H9 (cell line): Measurements from ENCODE around the gene HYAL3. TPM values are rescaled to one million over a fixed set of nuclear protein-coding genes. Genes with fewer than 3 reads are reported as not detected.

Source experiments
- DNase-seq: peaks from one replicate; pipeline ENCODE4 v3.0.0-alpha.2; 2017
- H2AFZ ChIP-seq: one replicate; pipeline ENCODE4 v1.6.1; 2013; ENCODE audit warnings: mild to moderate bottlenecking, low read length, control low read depth, moderate library complexity
- H2AK5ac ChIP-seq: 2 replicates; pipeline ENCODE4 v1.6.1; 2013; ENCODE audit warnings: low read length, control low read depth, mixed read lengths; ENCODE audit not compliant: insufficient read length
- H2BK120ac ChIP-seq: one replicate; pipeline ENCODE4 v1.6.1; 2013; ENCODE audit warnings: low read depth, mild to moderate bottlenecking, low read length, control low read depth, inconsistent platforms; ENCODE audit not compliant: poor library complexity, severe bottlenecking
- H2BK12ac ChIP-seq: 2 replicates; pipeline ENCODE4 v1.6.1; 2013; ENCODE audit warnings: low read length, control low read depth, mixed read lengths, low read depth; ENCODE audit not compliant: insufficient read length
- H2BK15ac ChIP-seq: 2 replicates; pipeline ENCODE4 v1.6.1; 2013; ENCODE audit warnings: low read depth, low read length, control low read depth
- H2BK20ac ChIP-seq: one replicate; pipeline ENCODE4 v1.6.1; 2013; ENCODE audit warnings: low read depth, mild to moderate bottlenecking, low read length, control low read depth, inconsistent platforms; ENCODE audit not compliant: poor library complexity, severe bottlenecking
- H2BK5ac ChIP-seq: 2 replicates; pipeline ENCODE4 v1.6.1; 2013; ENCODE audit warnings: low read length, control low read depth, mixed read lengths; ENCODE audit not compliant: insufficient read length
- H3K14ac ChIP-seq: 2 replicates; pipeline ENCODE4 v1.6.1; 2013; ENCODE audit warnings: low read length, control low read depth; ENCODE audit not compliant: insufficient read depth
- H3K18ac ChIP-seq: 2 replicates; pipeline ENCODE4 v1.6.1; 2013; ENCODE audit warnings: low read depth, mild to moderate bottlenecking, mixed read lengths, low read length, control low read depth; ENCODE audit not compliant: insufficient read length
- H3K23ac ChIP-seq: 2 replicates; pipeline ENCODE4 v1.6.1; 2013; ENCODE audit warnings: low read length, control low read depth, mixed read lengths, low read depth; ENCODE audit not compliant: insufficient read length
- H3K23me2 ChIP-seq: 2 replicates; pipeline ENCODE4 v1.6.1; 2013; ENCODE audit warnings: low read depth, mild to moderate bottlenecking, mixed read lengths, low read length, control low read depth; ENCODE audit not compliant: insufficient read length, poor library complexity, severe bottlenecking
- H3K27ac ChIP-seq: 2 replicates; pipeline ENCODE4 v1.5.1; 2013; ENCODE audit warnings: low read length, control low read depth, mixed read lengths, low read depth; ENCODE audit not compliant: insufficient read length
- H3K27me3 ChIP-seq: 2 replicates; pipeline ENCODE4 v1.6.1; 2013; ENCODE audit warnings: low read length, control low read depth, inconsistent platforms; ENCODE audit not compliant: insufficient read depth
- H3K4ac ChIP-seq: 2 replicates; pipeline ENCODE4 v1.6.1; 2013; ENCODE audit warnings: low read depth, mild to moderate bottlenecking, control low read depth, inconsistent platforms, low read length, moderate library complexity
- H3K4me1 ChIP-seq: 2 replicates; pipeline ENCODE4 v1.6.1; 2013; ENCODE audit warnings: low read length, control low read depth, inconsistent platforms; ENCODE audit not compliant: insufficient read depth
- H3K4me2 ChIP-seq: 2 replicates; pipeline ENCODE4 v1.6.1; 2013; ENCODE audit warnings: low read length, control low read depth, mixed read lengths; ENCODE audit not compliant: insufficient read length, insufficient read depth
- H3K56ac ChIP-seq: 2 replicates; pipeline ENCODE4 v1.6.1; 2013; ENCODE audit warnings: low read depth, mild to moderate bottlenecking, mixed read lengths, low read length, control low read depth; ENCODE audit not compliant: insufficient read length
- H3K79me1 ChIP-seq: 2 replicates; pipeline ENCODE4 v1.6.1; 2013; ENCODE audit warnings: low read depth, mild to moderate bottlenecking, moderate library complexity, low read length, control low read depth, inconsistent platforms; ENCODE audit not compliant: insufficient read depth, poor library complexity, severe bottlenecking
- H3K79me2 ChIP-seq: 2 replicates; pipeline ENCODE4 v1.6.1; 2013; ENCODE audit warnings: low read length, control low read depth, inconsistent platforms; ENCODE audit not compliant: insufficient read depth
- H3K9ac ChIP-seq: 2 replicates; pipeline ENCODE4 v1.6.1; 2013; ENCODE audit warnings: low read length, control low read depth, mixed read lengths; ENCODE audit not compliant: insufficient read length; ENCODE audit errors: extremely low read depth
- H3K9me3 ChIP-seq: one replicate; pipeline ENCODE4 v1.6.1; 2013; ENCODE audit warnings: low read depth, low read length, inconsistent platforms; ENCODE audit not compliant: control insufficient read depth
- H3T11ph ChIP-seq: one replicate; pipeline ENCODE4 v1.6.1; 2013; ENCODE audit warnings: mild to moderate bottlenecking, low read length, control low read depth, inconsistent platforms
- H4K20me1 ChIP-seq: one replicate; pipeline ENCODE4 v1.6.1; 2013; ENCODE audit not compliant: control insufficient read depth, insufficient read length, insufficient read depth
- H4K5ac ChIP-seq: 2 replicates; pipeline ENCODE4 v1.6.1; 2013; ENCODE audit warnings: low read depth, mild to moderate bottlenecking, mixed read lengths, low read length, control low read depth; ENCODE audit not compliant: insufficient read length
- H4K8ac ChIP-seq: replicated peaks from 2 replicates; pipeline ENCODE4 v1.6.1; 2013; ENCODE audit warnings: low read length, control low read depth, mixed read lengths, low read depth; ENCODE audit not compliant: insufficient read length
- H4K91ac ChIP-seq: 2 replicates; pipeline ENCODE4 v1.6.1; 2013; ENCODE audit warnings: low read depth, mild to moderate bottlenecking, moderate library complexity, mixed read lengths, low read length, control low read depth; ENCODE audit not compliant: insufficient read length
- H3K27ac Mint-ChIP-seq, 3 experiments: 2 replicates in 2 of 3; 3 replicates in 1 of 3; pipeline ENCODE4 v1.8.0; 2020 to 2021; ENCODE audit warnings: mixed read lengths in 3 of 3, mild to moderate bottlenecking in 1 of 3, moderate library complexity in 1 of 3
- H3K27me3 Mint-ChIP-seq: 2 replicates; pipeline ENCODE4 v1.8.0; 2021; ENCODE audit warnings: low read depth, mild to moderate bottlenecking, moderate library complexity, mixed read lengths
- H3K36me3 Mint-ChIP-seq, 3 experiments: 2 replicates in 2 of 3; 3 replicates in 1 of 3; pipeline ENCODE4 v1.8.0; 2020 to 2021; ENCODE audit warnings: low read depth in 3 of 3, mixed read lengths in 3 of 3; ENCODE audit not compliant: insufficient read depth in 1 of 3
- H3K4me1 Mint-ChIP-seq, 2 experiments: 2 replicates each; pipeline ENCODE4 v1.8.0; 2020; ENCODE audit warnings: mixed read lengths in 2 of 2
- H3K4me3 Mint-ChIP-seq, 2 experiments: 2 replicates in 1 of 2; 3 replicates in 1 of 2; pipeline ENCODE4 v1.8.0; 2020 to 2021; ENCODE audit warnings: mild to moderate bottlenecking in 2 of 2, mixed read lengths in 2 of 2, moderate library complexity in 1 of 2
- H3K9me3 Mint-ChIP-seq, 2 experiments: 2 replicates in 1 of 2; 3 replicates in 1 of 2; pipeline ENCODE4 v1.8.0; 2020; ENCODE audit warnings: mild to moderate bottlenecking in 2 of 2, mixed read lengths in 2 of 2, moderate library complexity in 1 of 2
- WGBS: extraction: QIAGEN DNeasy Blood & Tissue Kit; methylation state at CpG from one replicate; pipeline ENCODE4 v1.1.7; 2013; ENCODE audit warnings: missing lambda C conversion rate, low lambda C conversion rate, mixed read lengths; ENCODE audit not compliant: insufficient read length; ENCODE audit errors: extremely low coverage; 5-methylcytosine and 5-hydroxymethylcytosine counted together
- total RNA-seq: library from RNA; stranded (reverse); gene quantifications from 2 replicates; pipeline ENCODE4 v1.2.1, GENCODE V29; 2021
- TF ChIP-seq, protein P1 (sequence below): fragments of 200-600 bp; sonication (generic); conservative IDR thresholded peaks from 3 replicates; pipeline ENCODE4 v1.8.0; 2021; ENCODE audit warnings: antibody characterized with exemption, mild to moderate bottlenecking

Gene HYAL3
- total RNA-seq, 1 experiment from 2014 or later = 3.1 TPM

DNA sequence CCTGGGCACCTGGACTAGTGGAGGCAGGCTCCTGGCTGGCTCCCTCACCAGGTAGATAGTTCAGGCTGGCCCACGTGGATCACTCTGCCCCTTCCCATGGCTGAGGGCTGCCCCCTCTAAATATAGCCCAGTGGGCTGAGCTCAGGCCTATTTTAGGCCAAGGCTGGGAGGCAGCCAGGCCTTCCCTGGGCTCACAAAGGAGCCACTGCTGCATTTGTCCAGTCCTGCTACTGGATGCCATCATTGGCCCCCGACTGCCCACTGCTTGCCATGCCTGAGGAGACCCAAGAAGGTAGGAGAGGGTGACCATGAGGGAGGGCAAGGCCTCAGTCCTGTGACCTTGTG, 20.4 kb downstream of the HYAL3 start, which contains the start of gene LSMEM2:
TSS of gene LSMEM2 (plus strand) at position 208 of the 345 bp plus-strand sequence. CDS start at position 235, 27 bp downstream.
- WGBS = no CpG with 5 or more reads among the region's 2 CpGs
- no peaks in the 10 kb centered on the region for H3K9me3 Mint-ChIP-seq

More for the DNA sequence above, 20.4 kb downstream of the HYAL3 start, which contains the start of gene LSMEM2:
- no peak within 1 kb of the TSS for H3K4ac ChIP-seq
- no peak within 1 kb of the TSS for H3K14ac ChIP-seq
- no peak within 1 kb of the TSS for H3K23ac ChIP-seq
- H2BK120ac ChIP-seq = no peak within 1 kb of the TSS
- H2BK20ac ChIP-seq = no peak within 1 kb of the TSS
- H3K23me2 ChIP-seq = peaks cover 6% of the 10 kb centered on the region
- TF ChIP-seq, protein P1, sequence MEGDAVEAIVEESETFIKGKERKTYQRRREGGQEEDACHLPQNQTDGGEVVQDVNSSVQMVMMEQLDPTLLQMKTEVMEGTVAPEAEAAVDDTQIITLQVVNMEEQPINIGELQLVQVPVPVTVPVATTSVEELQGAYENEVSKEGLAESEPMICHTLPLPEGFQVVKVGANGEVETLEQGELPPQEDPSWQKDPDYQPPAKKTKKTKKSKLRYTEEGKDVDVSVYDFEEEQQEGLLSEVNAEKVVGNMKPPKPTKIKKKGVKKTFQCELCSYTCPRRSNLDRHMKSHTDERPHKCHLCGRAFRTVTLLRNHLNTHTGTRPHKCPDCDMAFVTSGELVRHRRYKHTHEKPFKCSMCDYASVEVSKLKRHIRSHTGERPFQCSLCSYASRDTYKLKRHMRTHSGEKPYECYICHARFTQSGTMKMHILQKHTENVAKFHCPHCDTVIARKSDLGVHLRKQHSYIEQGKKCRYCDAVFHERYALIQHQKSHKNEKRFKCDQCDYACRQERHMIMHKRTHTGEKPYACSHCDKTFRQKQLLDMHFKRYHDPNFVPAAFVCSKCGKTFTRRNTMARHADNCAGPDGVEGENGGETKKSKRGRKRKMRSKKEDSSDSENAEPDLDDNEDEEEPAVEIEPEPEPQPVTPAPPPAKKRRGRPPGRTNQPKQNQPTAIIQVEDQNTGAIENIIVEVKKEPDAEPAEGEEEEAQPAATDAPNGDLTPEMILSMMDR = no peak
- H4K5ac ChIP-seq = no peak within 1 kb of the TSS
- H3K27ac Mint-ChIP-seq = peak within 1 kb of the TSS in 2 of 3 experiments; percentile 34 to 95; a peak in 2 of 7 replicates
- H3K27me3 ChIP-seq = peaks cover 7% of the 10 kb centered on the region; the same call in 1 of the 2 replicates
- H2AK5ac ChIP-seq = no peak within 1 kb of the TSS
- H3K27ac ChIP-seq = no peak within 1 kb of the TSS
- no peak within 1 kb of the TSS for H2BK5ac ChIP-seq
- no peaks in the 10 kb centered on the region for H4K20me1 ChIP-seq
- no peak within 1 kb of the TSS for H3K18ac ChIP-seq
- H3K9me3 ChIP-seq = no peaks in the 10 kb centered on the region
- no peak within 1 kb of the TSS for H3K4me2 ChIP-seq
- H2AFZ ChIP-seq = no peak within 1 kb of the TSS
- no peak within 1 kb of the TSS for H3K4me3 Mint-ChIP-seq
- H3K36me3 Mint-ChIP-seq = no peaks in the 10 kb centered on the region; a peak in 1 of 7 replicates
- H3K27me3 Mint-ChIP-seq = peaks cover 50% of the 10 kb centered on the region
- H3K9ac ChIP-seq = no peak within 1 kb of the TSS
- H3K4me1 ChIP-seq = no peaks in the 10 kb centered on the region
- H4K91ac ChIP-seq = no peak within 1 kb of the TSS
- H2BK12ac ChIP-seq = no peak within 1 kb of the TSS
- H2BK15ac ChIP-seq = no peak within 1 kb of the TSS
- H3K4me1 Mint-ChIP-seq = peaks cover 19 to 22% of the 10 kb centered on the region in 2 experiments
- no peak within 1 kb of the TSS for H4K8ac ChIP-seq
- no peak within 1 kb of the TSS for H3K56ac ChIP-seq
- no peaks in the 10 kb centered on the region for H3K79me2 ChIP-seq
- H3T11ph ChIP-seq = no peak within 1 kb of the TSS
- no peak for DNase-seq
- H3K79me1 ChIP-seq = no peaks in the 10 kb centered on the region
